SK-N-SH treated with all-trans-retinoic acid at 6 μM for 48 hours (cell line): ENCODE measurements around the gene EDEM1.

Experiments
- ATAC-seq: fragments of 200-7000 bp; cut with Tn5 transposase; 3 replicates; pipeline ENCODE4 v1.9.1; 2020; ENCODE audit warnings: mild to moderate bottlenecking, moderate library complexity
- ARNTL ChIP-seq: fragments of 450-650 bp; formaldehyde crosslinking; IDR thresholded peaks from 2 replicates; pipeline ENCODE4 v1.5.0; 2020; ENCODE audit warnings: low read depth, mild to moderate bottlenecking, moderate library complexity, borderline replicate concordance
- CSDC2 ChIP-seq: fragments of 250-450 bp; sonication (Bioruptor Pico); IDR thresholded peaks from 2 replicates; pipeline ENCODE4 v1.5.0; 2020; ENCODE audit warnings: mild to moderate bottlenecking, moderate library complexity
- ESRRG ChIP-seq: fragments of 250-450 bp; sonication (Bioruptor Pico); IDR thresholded peaks from 2 replicates; pipeline ENCODE4 v1.6.1; 2021; ENCODE audit warnings: mild to moderate bottlenecking
- GLIS3 ChIP-seq: fragments of 250-450 bp; sonication (Bioruptor Pico); IDR thresholded peaks from 2 replicates; pipeline ENCODE4 v1.5.0; 2020; ENCODE audit warnings: mild to moderate bottlenecking, moderate library complexity
- ISL1 ChIP-seq: fragments of 250-450 bp; sonication (Bioruptor Pico); IDR thresholded peaks from 2 replicates; pipeline ENCODE4 v2.1.2; 2022; ENCODE audit warnings: mild to moderate bottlenecking, moderate library complexity
- OSR1 ChIP-seq: fragments of 250-450 bp; sonication (Bioruptor Pico); IDR thresholded peaks from 2 replicates; pipeline ENCODE4 v1.8.0; 2022; ENCODE audit warnings: moderate library complexity, mild to moderate bottlenecking, inconsistent platforms
- PPARA ChIP-seq: fragments of 250-450 bp; sonication (Bioruptor Pico); IDR thresholded peaks from 2 replicates; pipeline ENCODE4 v1.5.0; 2020; ENCODE audit warnings: mild to moderate bottlenecking, borderline replicate concordance
- RARB ChIP-seq: fragments of 250-450 bp; sonication (Bioruptor Pico); IDR thresholded peaks from 2 replicates; pipeline ENCODE4 v1.8.0; 2021; ENCODE audit warnings: mild to moderate bottlenecking, moderate library complexity
- SNAI2 ChIP-seq: fragments of 250-450 bp; sonication (Bioruptor Pico); IDR thresholded peaks from 2 replicates; pipeline ENCODE4 v1.5.0; 2020; ENCODE audit warnings: mild to moderate bottlenecking, moderate library complexity
- TCF4 ChIP-seq: fragments of 250-450 bp; sonication (Bioruptor Pico); IDR thresholded peaks from 2 replicates; pipeline ENCODE4 v1.8.0; 2021; ENCODE audit warnings: mild to moderate bottlenecking, moderate library complexity, borderline replicate concordance
- TOX ChIP-seq: fragments of 250-450 bp; sonication (Bioruptor Pico); IDR thresholded peaks from 2 replicates; pipeline ENCODE4 v1.8.0; 2021; ENCODE audit warnings: mild to moderate bottlenecking, moderate library complexity, borderline replicate concordance
- ZC3H10 ChIP-seq: fragments of 250-450 bp; sonication (Bioruptor Pico); IDR thresholded peaks from 2 replicates; pipeline ENCODE4 v1.5.1; 2021; ENCODE audit warnings: mild to moderate bottlenecking, moderate library complexity
- ZFP30 ChIP-seq: fragments of 450-650 bp; formaldehyde crosslinking; IDR thresholded peaks from 2 replicates; pipeline ENCODE4 v1.5.0; 2022; ENCODE audit warnings: mild to moderate bottlenecking, moderate library complexity
- ZNF565 ChIP-seq: fragments of 450-650 bp; formaldehyde crosslinking; conservative IDR thresholded peaks from 2 replicates; pipeline ENCODE4 v1.5.0; 2020; ENCODE audit warnings: low read depth, mild to moderate bottlenecking, moderate library complexity
- ZNF70 ChIP-seq: fragments of 450-650 bp; formaldehyde crosslinking; IDR thresholded peaks from 2 replicates; pipeline ENCODE4 v1.5.0; 2020; ENCODE audit warnings: mild to moderate bottlenecking, moderate library complexity
- ZNF8 ChIP-seq: fragments of 450-650 bp; formaldehyde crosslinking; IDR thresholded peaks from 2 replicates; pipeline ENCODE4 v1.5.0; 2020; ENCODE audit warnings: mild to moderate bottlenecking, moderate library complexity
- TF ChIP-seq, protein P1 (sequence below): fragments of 250-450 bp; sonication (Bioruptor Pico); IDR thresholded peaks from 2 replicates; pipeline ENCODE4 v1.5.0; 2020; ENCODE audit warnings: mild to moderate bottlenecking, moderate library complexity
- TF ChIP-seq, protein P2 (sequence below): fragments of 250-450 bp; sonication (Bioruptor Pico); IDR thresholded peaks from 2 replicates; pipeline ENCODE4 v1.5.1; 2020; ENCODE audit warnings: low read depth, mild to moderate bottlenecking, moderate library complexity
- TF ChIP-seq, protein P3 (sequence below): fragments of 250-450 bp; sonication (Bioruptor Pico); IDR thresholded peaks from 2 replicates; pipeline ENCODE4 v1.8.0; 2021; ENCODE audit warnings: low read depth, mild to moderate bottlenecking, moderate library complexity, borderline replicate concordance
- TF ChIP-seq, protein P4 (sequence below): fragments of 250-450 bp; sonication (Bioruptor Pico); IDR thresholded peaks from 2 replicates; pipeline ENCODE4 v1.5.1; 2021; ENCODE audit warnings: mild to moderate bottlenecking, moderate library complexity
- TF ChIP-seq, protein P5 (sequence below): fragments of 250-450 bp; sonication (Bioruptor Pico); IDR thresholded peaks from 2 replicates; pipeline ENCODE4 v1.8.0; 2020; ENCODE audit warnings: mild to moderate bottlenecking, moderate library complexity, borderline replicate concordance

Gene EDEM1

DNA sequence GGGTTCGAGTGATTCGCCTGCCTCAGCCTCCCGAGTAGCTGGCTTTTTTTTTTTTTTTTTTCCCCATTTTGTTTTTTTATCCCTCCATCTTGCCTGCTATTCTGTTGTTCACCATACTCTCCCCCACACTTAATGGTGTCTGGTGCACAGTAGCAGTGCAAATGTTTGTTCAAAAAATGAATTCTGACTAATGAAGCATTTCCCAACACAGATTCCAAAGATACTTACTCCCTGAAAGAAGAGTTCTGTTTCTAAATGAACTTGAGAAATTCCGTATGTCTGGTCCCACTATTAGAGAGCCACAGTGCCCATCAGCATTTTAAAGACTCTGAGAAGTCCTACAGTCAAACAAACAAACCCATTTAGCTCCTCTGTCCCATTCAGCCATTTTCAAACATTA lies 9.5 kb downstream of the EDEM1 start:
- TF ChIP-seq, protein P1, sequence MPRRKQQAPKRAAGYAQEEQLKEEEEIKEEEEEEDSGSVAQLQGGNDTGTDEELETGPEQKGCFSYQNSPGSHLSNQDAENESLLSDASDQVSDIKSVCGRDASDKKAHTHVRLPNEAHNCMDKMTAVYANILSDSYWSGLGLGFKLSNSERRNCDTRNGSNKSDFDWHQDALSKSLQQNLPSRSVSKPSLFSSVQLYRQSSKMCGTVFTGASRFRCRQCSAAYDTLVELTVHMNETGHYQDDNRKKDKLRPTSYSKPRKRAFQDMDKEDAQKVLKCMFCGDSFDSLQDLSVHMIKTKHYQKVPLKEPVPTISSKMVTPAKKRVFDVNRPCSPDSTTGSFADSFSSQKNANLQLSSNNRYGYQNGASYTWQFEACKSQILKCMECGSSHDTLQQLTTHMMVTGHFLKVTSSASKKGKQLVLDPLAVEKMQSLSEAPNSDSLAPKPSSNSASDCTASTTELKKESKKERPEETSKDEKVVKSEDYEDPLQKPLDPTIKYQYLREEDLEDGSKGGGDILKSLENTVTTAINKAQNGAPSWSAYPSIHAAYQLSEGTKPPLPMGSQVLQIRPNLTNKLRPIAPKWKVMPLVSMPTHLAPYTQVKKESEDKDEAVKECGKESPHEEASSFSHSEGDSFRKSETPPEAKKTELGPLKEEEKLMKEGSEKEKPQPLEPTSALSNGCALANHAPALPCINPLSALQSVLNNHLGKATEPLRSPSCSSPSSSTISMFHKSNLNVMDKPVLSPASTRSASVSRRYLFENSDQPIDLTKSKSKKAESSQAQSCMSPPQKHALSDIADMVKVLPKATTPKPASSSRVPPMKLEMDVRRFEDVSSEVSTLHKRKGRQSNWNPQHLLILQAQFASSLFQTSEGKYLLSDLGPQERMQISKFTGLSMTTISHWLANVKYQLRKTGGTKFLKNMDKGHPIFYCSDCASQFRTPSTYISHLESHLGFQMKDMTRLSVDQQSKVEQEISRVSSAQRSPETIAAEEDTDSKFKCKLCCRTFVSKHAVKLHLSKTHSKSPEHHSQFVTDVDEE (CRISPR knock-in tag), result no peak
- TF ChIP-seq ZNF8 (CRISPR knock-in tag), result no peak
- no peak for TF ChIP-seq ESRRG (CRISPR knock-in tag)
- TF ChIP-seq PPARA (CRISPR knock-in tag), result no peak
- no peak for ATAC-seq

DNA sequence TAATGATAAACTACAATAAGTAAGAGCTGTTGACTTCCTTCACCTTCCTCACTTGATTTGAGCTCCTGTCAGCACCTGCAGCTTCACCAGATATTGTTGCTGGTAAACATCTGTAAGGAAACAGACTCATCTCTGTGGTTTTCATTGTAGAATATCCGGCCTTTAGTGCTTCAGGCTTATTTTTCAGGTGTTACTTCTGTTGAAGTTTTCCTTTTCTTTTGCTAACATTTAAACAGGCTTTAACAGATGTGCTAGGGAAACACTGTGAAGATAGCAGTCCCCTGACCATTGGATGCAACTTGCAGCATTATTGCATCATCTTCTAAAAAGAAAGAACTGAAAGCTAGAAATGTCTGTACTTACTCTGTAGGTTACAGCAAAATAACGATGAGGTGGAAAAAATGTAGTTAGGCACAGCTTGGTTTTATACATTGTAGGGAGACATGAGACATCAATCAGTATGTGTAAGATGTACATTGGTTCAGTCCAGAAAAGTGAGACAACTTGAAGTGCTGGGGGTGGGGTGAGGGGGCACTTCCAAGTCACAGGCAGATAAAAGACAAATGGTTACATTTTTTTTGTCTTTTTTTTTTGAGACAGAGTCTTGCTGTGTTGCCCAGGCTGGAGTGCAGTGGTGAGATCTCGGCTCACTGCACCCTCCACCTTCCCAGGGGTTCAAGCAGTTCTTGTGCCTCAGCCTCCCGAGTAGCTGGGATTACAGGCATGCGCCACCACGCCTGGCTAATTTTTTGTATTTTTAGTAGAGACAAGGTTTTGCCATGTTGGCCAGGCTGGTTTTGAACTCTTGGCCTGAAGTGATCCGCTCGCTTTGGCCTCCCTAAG lies 10.2 kb downstream of the EDEM1 start:
- TF ChIP-seq, protein P1 (CRISPR knock-in tag), result no peak
- TF ChIP-seq RARB (CRISPR knock-in tag) (no peak), ISL1 (CRISPR knock-in tag) (no peak), ZC3H10 (CRISPR knock-in tag) (no peak), ZNF70 (CRISPR knock-in tag) (no peak), ARNTL (CRISPR knock-in tag) (no peak), ZNF8 (CRISPR knock-in tag) (no peak), TCF4 (no peak), TOX (CRISPR knock-in tag) (no peak), GLIS3 (CRISPR knock-in tag) (no peak), CSDC2 (CRISPR knock-in tag) (no peak), SNAI2 (CRISPR knock-in tag) (no peak), ZNF565 (CRISPR knock-in tag) (no peak), ZFP30 (CRISPR knock-in tag) (no peak), ESRRG (CRISPR knock-in tag) (no peak), OSR1 (CRISPR knock-in tag) (no peak)
- TF ChIP-seq, protein P2, sequence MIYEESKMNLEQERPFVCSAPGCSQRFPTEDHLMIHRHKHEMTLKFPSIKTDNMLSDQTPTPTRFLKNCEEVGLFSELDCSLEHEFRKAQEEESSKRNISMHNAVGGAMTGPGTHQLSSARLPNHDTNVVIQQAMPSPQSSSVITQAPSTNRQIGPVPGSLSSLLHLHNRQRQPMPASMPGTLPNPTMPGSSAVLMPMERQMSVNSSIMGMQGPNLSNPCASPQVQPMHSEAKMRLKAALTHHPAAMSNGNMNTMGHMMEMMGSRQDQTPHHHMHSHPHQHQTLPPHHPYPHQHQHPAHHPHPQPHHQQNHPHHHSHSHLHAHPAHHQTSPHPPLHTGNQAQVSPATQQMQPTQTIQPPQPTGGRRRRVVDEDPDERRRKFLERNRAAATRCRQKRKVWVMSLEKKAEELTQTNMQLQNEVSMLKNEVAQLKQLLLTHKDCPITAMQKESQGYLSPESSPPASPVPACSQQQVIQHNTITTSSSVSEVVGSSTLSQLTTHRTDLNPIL (CRISPR knock-in tag), result no peak
- TF ChIP-seq, protein P3, sequence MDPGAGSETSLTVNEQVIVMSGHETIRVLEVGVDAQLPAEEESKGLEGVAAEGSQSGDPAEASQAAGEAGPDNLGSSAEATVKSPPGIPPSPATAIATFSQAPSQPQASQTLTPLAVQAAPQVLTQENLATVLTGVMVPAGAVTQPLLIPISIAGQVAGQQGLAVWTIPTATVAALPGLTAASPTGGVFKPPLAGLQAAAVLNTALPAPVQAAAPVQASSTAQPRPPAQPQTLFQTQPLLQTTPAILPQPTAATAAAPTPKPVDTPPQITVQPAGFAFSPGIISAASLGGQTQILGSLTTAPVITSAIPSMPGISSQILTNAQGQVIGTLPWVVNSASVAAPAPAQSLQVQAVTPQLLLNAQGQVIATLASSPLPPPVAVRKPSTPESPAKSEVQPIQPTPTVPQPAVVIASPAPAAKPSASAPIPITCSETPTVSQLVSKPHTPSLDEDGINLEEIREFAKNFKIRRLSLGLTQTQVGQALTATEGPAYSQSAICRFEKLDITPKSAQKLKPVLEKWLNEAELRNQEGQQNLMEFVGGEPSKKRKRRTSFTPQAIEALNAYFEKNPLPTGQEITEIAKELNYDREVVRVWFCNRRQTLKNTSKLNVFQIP (CRISPR knock-in tag), result no peak
- TF ChIP-seq, protein P4, sequence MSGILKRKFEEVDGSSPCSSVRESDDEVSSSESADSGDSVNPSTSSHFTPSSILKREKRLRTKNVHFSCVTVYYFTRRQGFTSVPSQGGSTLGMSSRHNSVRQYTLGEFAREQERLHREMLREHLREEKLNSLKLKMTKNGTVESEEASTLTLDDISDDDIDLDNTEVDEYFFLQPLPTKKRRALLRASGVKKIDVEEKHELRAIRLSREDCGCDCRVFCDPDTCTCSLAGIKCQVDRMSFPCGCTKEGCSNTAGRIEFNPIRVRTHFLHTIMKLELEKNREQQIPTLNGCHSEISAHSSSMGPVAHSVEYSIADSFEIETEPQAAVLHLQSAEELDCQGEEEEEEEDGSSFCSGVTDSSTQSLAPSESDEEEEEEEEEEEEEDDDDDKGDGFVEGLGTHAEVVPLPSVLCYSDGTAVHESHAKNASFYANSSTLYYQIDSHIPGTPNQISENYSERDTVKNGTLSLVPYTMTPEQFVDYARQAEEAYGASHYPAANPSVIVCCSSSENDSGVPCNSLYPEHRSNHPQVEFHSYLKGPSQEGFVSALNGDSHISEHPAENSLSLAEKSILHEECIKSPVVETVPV, result no peak
- TF ChIP-seq, protein P5, sequence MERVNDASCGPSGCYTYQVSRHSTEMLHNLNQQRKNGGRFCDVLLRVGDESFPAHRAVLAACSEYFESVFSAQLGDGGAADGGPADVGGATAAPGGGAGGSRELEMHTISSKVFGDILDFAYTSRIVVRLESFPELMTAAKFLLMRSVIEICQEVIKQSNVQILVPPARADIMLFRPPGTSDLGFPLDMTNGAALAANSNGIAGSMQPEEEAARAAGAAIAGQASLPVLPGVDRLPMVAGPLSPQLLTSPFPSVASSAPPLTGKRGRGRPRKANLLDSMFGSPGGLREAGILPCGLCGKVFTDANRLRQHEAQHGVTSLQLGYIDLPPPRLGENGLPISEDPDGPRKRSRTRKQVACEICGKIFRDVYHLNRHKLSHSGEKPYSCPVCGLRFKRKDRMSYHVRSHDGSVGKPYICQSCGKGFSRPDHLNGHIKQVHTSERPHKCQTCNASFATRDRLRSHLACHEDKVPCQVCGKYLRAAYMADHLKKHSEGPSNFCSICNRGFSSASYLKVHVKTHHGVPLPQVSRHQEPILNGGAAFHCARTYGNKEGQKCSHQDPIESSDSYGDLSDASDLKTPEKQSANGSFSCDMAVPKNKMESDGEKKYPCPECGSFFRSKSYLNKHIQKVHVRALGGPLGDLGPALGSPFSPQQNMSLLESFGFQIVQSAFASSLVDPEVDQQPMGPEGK, result no peak
- no peak for ATAC-seq
